GM13977 (cell line): ENCODE measurements around the gene ZSCAN2.
A peak's percentile ranks its signal among the peaks of the same experiment; 100 is the strongest.

Experiments used
- DNase-seq: peaks from one replicate; pipeline ENCODE4 v3.0.0; 2012; ENCODE audit warnings: low spot score
- in situ Hi-C: fragments of 300-500 bp; cut with MboI; formaldehyde crosslinking; loops from one replicate; pipeline ENCODE4 v1.12.0; 2022; ENCODE audit warnings: low sequenced_read_pairs, low pct_unique_long_range_greater_than_20kb, mixed read lengths, inconsistent platforms; ENCODE audit not compliant: unreplicated experiment
- TF ChIP-seq, protein P1 (sequence below): IDR thresholded peaks from 2 replicates; pipeline ENCODE4 v1.5.1; 2012; ENCODE audit warnings: mild to moderate bottlenecking, control low read depth; ENCODE audit not compliant: insufficient read depth; ENCODE audit errors: extremely low read depth, missing control alignments

ZSCAN2 gene

GRCh38 chr15:84600331-84600686 lies 500 bp upstream of the ZSCAN2 start:
- in situ Hi-C loops = no loop called here
- TF ChIP-seq, protein P1, sequence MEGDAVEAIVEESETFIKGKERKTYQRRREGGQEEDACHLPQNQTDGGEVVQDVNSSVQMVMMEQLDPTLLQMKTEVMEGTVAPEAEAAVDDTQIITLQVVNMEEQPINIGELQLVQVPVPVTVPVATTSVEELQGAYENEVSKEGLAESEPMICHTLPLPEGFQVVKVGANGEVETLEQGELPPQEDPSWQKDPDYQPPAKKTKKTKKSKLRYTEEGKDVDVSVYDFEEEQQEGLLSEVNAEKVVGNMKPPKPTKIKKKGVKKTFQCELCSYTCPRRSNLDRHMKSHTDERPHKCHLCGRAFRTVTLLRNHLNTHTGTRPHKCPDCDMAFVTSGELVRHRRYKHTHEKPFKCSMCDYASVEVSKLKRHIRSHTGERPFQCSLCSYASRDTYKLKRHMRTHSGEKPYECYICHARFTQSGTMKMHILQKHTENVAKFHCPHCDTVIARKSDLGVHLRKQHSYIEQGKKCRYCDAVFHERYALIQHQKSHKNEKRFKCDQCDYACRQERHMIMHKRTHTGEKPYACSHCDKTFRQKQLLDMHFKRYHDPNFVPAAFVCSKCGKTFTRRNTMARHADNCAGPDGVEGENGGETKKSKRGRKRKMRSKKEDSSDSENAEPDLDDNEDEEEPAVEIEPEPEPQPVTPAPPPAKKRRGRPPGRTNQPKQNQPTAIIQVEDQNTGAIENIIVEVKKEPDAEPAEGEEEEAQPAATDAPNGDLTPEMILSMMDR = no peak
- DNase-seq = peak; percentile 42

GRCh38 chr15:84601555-84601838 lies 688 bp downstream of the ZSCAN2 start:
- in situ Hi-C loops = no loop called here
- DNase-seq = no peak
- TF ChIP-seq, protein P1 = no peak

DNA sequence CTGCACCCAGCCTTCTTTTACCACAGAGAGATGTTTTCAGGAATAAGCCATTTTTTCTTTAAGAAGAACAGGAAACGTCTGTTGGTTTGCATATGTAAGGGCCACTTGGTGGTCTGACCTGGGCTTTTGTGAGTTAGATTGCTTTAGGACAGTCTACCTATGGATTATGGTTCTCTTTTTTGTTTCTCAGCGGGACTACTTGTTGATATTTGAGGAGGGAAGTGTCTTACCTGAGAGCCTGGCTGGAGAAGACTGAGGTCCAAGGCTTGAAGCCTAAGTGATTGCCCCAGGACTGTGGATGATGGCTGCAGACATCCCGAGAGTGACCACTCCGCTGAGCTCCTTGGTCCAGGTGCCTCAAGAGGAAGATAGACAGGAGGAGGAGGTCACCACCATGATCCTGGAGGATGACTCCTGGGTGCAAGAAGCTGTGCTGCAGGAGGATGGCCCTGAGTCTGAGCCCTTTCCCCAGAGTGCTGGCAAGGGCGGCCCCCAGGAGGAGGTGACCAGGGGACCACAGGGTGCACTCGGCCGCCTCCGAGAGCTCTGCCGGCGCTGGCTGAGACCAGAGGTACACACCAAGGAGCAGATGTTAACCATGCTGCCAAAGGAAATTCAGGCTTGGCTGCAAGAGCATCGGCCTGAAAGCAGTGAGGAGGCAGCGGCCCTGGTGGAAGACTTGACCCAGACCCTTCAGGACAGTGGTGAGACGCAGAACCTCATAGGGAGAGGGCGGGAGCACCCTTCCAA lies 3.0 kb downstream of the ZSCAN2 start:
- in situ Hi-C loops = no loop called here
- no peak for DNase-seq
- TF ChIP-seq, protein P1 = no peak

- in situ Hi-C loops = no loop called here
- TF ChIP-seq, protein P1 = no peak
- DNase-seq = no peak
These were observed 4.2 kb downstream of the ZSCAN2 start for GRCh38 chr15:84604826-84605553.

GRCh38 chr15:84605554-84605882 lies 4.7 kb downstream of the ZSCAN2 start:
- no peak for DNase-seq

DNA sequence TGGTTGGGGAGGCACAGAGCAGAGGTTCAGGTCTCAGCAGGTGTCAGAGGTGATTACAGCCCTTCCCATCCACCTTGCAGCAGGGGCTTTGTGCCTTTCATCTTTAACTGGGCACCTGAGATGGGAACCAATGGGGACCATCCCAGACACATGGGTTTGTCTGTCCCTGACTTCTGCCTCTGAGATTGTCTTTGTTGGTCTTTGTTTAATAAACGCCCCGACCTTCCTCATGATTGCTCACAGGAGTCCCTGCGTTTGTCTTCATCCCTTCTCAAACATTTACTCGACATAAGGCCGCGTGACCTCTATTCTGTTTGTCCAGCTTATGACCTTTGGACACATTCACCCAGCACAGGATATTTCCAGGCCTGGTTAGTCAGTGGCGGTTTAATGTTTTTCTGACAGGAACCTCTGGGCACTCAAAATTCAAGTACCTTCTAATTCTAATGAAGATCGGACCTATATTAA lies 5.9 kb downstream of the ZSCAN2 start:
- in situ Hi-C loops = no loop called here
- TF ChIP-seq, protein P1 = no peak
- no peak for DNase-seq

More at GRCh38 chr15:84605554-84605882, 4.7 kb downstream of the ZSCAN2 start:
- in situ Hi-C loops = no loop called here
- TF ChIP-seq, protein P1 = no peak
